Lung (tissue), 12 donors: ENCODE data around the gene TSR1. TPM values are rescaled to one million over a fixed set of nuclear protein-coding genes. Genes with fewer than 3 reads are reported as not detected.

Experiments
- ATAC-seq: fragments of 200-7000 bp; cut with Tn5 transposase; one replicate; pipeline ENCODE4 v1.9.1; 2020; ENCODE audit warnings: moderate number of reproducible peaks; ENCODE audit not compliant: insufficient read depth, low FRiP score
- DNase-seq, 3 donors: peaks; one replicate each; pipeline ENCODE4 v3.0.0-alpha.2; 2013 to 2017
- H3K27ac ChIP-seq, 2 donors: one replicate each; pipeline ENCODE4 v1.5.1; 2013; ENCODE audit warnings: mild to moderate bottlenecking in 2 of 2, moderate library complexity in 2 of 2, control low read depth in 1 of 2, inconsistent platforms in 1 of 2, low read depth in 1 of 2, low read length in 1 of 2
- H3K27me3 ChIP-seq, 3 donors: one replicate each; pipeline ENCODE4 v1.5.1; 2013; ENCODE audit warnings: low read length in 2 of 3; ENCODE audit not compliant: control insufficient read depth in 3 of 3, insufficient read depth in 3 of 3
- H3K36me3 ChIP-seq, 4 donors: one replicate each; pipeline ENCODE4 v1.5.1; 2013; ENCODE audit warnings: low read length in 4 of 4, mild to moderate bottlenecking in 1 of 4, moderate library complexity in 1 of 4; ENCODE audit not compliant: control insufficient read depth in 4 of 4, insufficient read depth in 4 of 4
- H3K4me1 ChIP-seq, 5 donors: one replicate each; pipeline ENCODE4 v1.5.1; 2013; ENCODE audit warnings: low read length in 5 of 5, mild to moderate bottlenecking in 2 of 5, moderate library complexity in 1 of 5; ENCODE audit not compliant: control insufficient read depth in 5 of 5, insufficient read depth in 5 of 5
- H3K4me3 ChIP-seq: one replicate; pipeline ENCODE4 v1.5.1; 2013; ENCODE audit warnings: mild to moderate bottlenecking, control low read depth, moderate library complexity
- H3K9ac ChIP-seq, 2 donors: one replicate each; pipeline ENCODE4 v1.5.1; 2013; ENCODE audit warnings: low read length in 2 of 2, control low read depth in 1 of 2; ENCODE audit not compliant: insufficient read depth in 1 of 2
- H3K9me3 ChIP-seq, 4 donors: one replicate each; pipeline ENCODE4 v1.5.1; 2013; ENCODE audit warnings: low read length in 3 of 4, mild to moderate bottlenecking in 1 of 4, moderate library complexity in 1 of 4; ENCODE audit not compliant: control insufficient read depth in 4 of 4, insufficient read depth in 3 of 4
- CTCF ChIP-seq: IDR thresholded peaks from 2 replicates; pipeline ENCODE4 v1.5.1; 2012; ENCODE audit warnings: mild to moderate bottlenecking; ENCODE audit errors: control extremely low read depth, extremely low read depth
- WGBS, 2 donors: extraction: QIAGEN DNeasy Blood & Tissue Kit; methylation state at CpG; one replicate each; pipeline ENCODE4 v1.1.7; 2013; 5-methylcytosine and 5-hydroxymethylcytosine counted together
- polyA plus RNA-seq, 2 donors: library from polyadenylated mRNA; stranded (reverse); fragments of 200-250 nt; gene quantifications; one replicate each; pipeline ENCODE4 v1.2.1, GENCODE V29; 2013
- total RNA-seq, 2 donors: library from RNA; depleted of rRNA in 1 of 2; stranded (reverse); fragments of >200 nt in 1 of 2; gene quantifications; one replicate each; pipeline ENCODE4 v1.2.1, GENCODE V29; 2014 to 2021
- donor health status: control.
- donor health status: control.
- donor health status: Bipolar disorder and iron deficiency.
- donor health status: healthy.
- donor health status: DM: yes; HTN: yes; CAD: no.

TSR1 gene
- total and polyA plus RNA-seq, 4 donors = 11.8 to 24.1 (median 19.4) TPM

- no peak for TF ChIP-seq CTCF
- ATAC-seq (no peak), DNase-seq (no peak)
- peaks cover 0 to 39% (median 8%) of the 10 kb centered on the region in 4 donors for H3K36me3 ChIP-seq
- H3K4me1 ChIP-seq = peaks cover 0 to 13% (median 3%) of the 10 kb centered on the region in 5 donors
- no peaks in the 10 kb centered on the region for H3K27me3 ChIP-seq
- no peak overlapping the region for H3K4me3 ChIP-seq
- H3K27ac ChIP-seq = no peak overlapping the region
- H3K9ac ChIP-seq = no peak overlapping the region
- 97% methylated on average over 14 of the region's 14 CpGs for WGBS, 2 donors
- H3K9me3 ChIP-seq = no peaks in the 10 kb centered on the region
Observed at GRCh38 chr17:2362881-2363280, 26.6 kb upstream of the TSR1 start.

GRCh38 chr17:2362416-2362815 is 26.2 kb upstream of the TSR1 start:
- TF ChIP-seq CTCF = no peak
- Histone ChIP-seq H3K9me3 (no peaks in the 10 kb centered on the region), H3K4me3 (no peak overlapping the region), H3K36me3 (peaks cover 0 to 39% (median 8%) of the 10 kb centered on the region in 4 donors), H3K27ac (no peak overlapping the region), H3K27me3 (no peaks in the 10 kb centered on the region), H3K9ac (no peak overlapping the region), H3K4me1 (peaks cover 0 to 13% (median 3%) of the 10 kb centered on the region in 5 donors)
- ATAC-seq = no peak
- WGBS, 2 donors = 92 to 96% methylated on average over 19 of the region's 19 CpGs
- DNase-seq = no peak

GRCh38 chr17:2362016-2362415 is 25.8 kb upstream of the TSR1 start:
- WGBS, 2 donors = 96 to 98% methylated on average over 20 of the region's 20 CpGs
- peaks cover 0 to 37% (median 8%) of the 10 kb centered on the region in 4 donors for H3K36me3 ChIP-seq
- ATAC-seq = no peak

More at GRCh38 chr17:2362016-2362415, 25.8 kb upstream of the TSR1 start:
- H3K27me3 ChIP-seq = no peaks in the 10 kb centered on the region
- no peak overlapping the region for H3K27ac ChIP-seq
- no peak for TF ChIP-seq CTCF
- peaks cover 0 to 13% (median 3%) of the 10 kb centered on the region in 5 donors for H3K4me1 ChIP-seq
- H3K9me3 ChIP-seq = no peaks in the 10 kb centered on the region
- no peak overlapping the region for H3K4me3 ChIP-seq
- no peak overlapping the region for H3K9ac ChIP-seq
- no peak for DNase-seq
